Measurements from ENCODE around the gene ABHD5.

- no peak for TF ChIP-seq CTCF (conservative IDR thresholded peaks at IDR 0.05; ENCODE audit: low read depth, low read length)
- no peak for TF ChIP-seq EZH2 (IDR thresholded peaks at IDR 0.05; ENCODE audit: low read length, unreplicated experiment)
- TF ChIP-seq EZH2phosphoT487 (IDR thresholded peaks at IDR 0.05; ENCODE audit: borderline replicate concordance, low read length), result no peak
Measured at GRCh38 chr3:43689166-43689565, 1.6 kb upstream of the ABHD5 start.
